HAP-1 (cell line): ENCODE measurements around the gene MRPL48.
"Not testable (repeated sequence)": the region's sequence is repeated elsewhere in the genome, so short reads cannot be mapped to it uniquely, and the experiment has no call there.

Experiments
- DNase-seq, 2 experiments: peaks; one replicate each; pipeline ENCODE4 v3.0.0-alpha.2; 2016 to 2020; ENCODE audit warnings: low spot score in 2 of 2
- H3K27me3 ChIP-seq: fragments of 250-450 bp; sonication (Bioruptor Pico); 2 replicates; pipeline ENCODE4 v1.5.1; 2020; ENCODE audit warnings: low read depth, mild to moderate bottlenecking, moderate library complexity
- H3K36me3 ChIP-seq: fragments of 250-450 bp; sonication (Bioruptor Pico); replicated peaks from 2 replicates; pipeline ENCODE4 v1.5.1; 2020; ENCODE audit warnings: mild to moderate bottlenecking
- H3K4me1 ChIP-seq: fragments of 250-450 bp; sonication (Bioruptor Pico); 2 replicates; pipeline ENCODE4 v1.5.1; 2020; ENCODE audit warnings: mild to moderate bottlenecking
- H3K4me3 ChIP-seq: fragments of 250-450 bp; sonication (Bioruptor Pico); 2 replicates; pipeline ENCODE4 v1.5.1; 2020; ENCODE audit warnings: mild to moderate bottlenecking, moderate library complexity
- H3K9me3 ChIP-seq: fragments of 250-450 bp; sonication (Bioruptor Pico); 2 replicates; pipeline ENCODE4 v1.5.1; 2020; ENCODE audit warnings: mild to moderate bottlenecking, moderate library complexity
- in situ Hi-C: fragments of 300-500 bp; cut with MboI; formaldehyde crosslinking; loops from 3 replicates; pipeline ENCODE4 v1.14.3; 2020; ENCODE audit warnings: low sequenced_read_pairs, inconsistent platforms, mixed read lengths

The MRPL48 gene

DNA sequence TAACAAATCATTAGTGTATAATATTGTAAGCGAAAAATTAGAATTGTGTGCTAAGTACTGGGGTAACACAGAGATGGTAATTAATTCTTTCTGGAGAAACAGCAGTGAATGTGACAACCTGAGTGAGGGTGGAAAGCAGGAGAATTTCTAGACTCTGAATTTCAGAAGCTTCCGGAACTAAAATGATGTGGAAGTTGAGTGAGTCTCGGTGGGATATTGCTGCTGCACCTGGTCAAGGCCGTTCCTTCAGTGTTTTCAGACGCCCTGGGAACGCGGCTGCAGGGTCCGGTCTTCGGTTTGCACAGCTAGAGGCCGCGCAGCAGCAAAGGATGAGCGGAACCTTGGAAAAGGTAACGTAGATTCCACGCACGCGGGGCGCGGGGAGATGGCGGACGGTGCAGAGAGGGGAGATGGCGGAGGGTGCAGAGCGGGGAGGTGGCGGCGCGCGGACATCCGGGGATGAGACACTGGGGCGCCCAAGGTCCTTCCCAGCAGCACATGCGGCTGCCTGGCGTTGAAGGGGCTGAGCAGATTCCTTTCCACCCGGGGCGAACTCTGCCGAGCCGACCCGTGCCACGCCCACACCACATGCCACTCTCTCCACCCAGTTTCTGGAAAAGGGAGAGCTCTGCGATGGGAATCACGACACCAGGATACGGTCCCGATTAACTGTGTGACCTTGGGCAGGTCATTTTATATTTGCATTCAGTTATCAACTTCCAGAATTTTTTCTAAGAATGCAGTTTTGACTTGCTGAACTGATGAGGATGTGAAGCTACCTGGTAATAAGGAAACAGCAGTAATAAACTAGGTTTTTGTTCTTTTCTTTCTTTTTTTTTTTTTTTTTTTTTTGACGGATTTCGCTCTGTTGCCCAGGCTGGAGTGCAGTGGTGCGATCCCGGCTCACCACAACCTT, at the start of gene MRPL48:
Gene MRPL48, plus strand, starts transcription at position 232 of the 916 bp plus-strand sequence. Its CDS starts 98 bp downstream, at position 330.
- Histone ChIP-seq H3K27me3 (no peaks in the 10 kb centered on the region), H3K36me3 (peaks cover 7% of the 10 kb centered on the region), H3K4me1 (peaks cover 14% of the 10 kb centered on the region), H3K9me3 (no peaks in the 10 kb centered on the region), H3K4me3 (peak within 1 kb of the TSS; percentile 84)
- DNase-seq, result peak; percentile 91 to 96
- in situ Hi-C loops, result no loop called here

- no peak overlapping the region for H3K4me3 ChIP-seq
- no peaks in the 10 kb centered on the region for H3K4me1 ChIP-seq
- no peak for DNase-seq
- in situ Hi-C loops, result no loop called here
- H3K36me3 ChIP-seq, result no peaks in the 10 kb centered on the region
- H3K27me3 ChIP-seq, result no peaks in the 10 kb centered on the region
- no peaks in the 10 kb centered on the region for H3K9me3 ChIP-seq
Observed at GRCh38 chr11:73743045-73743444, 44.6 kb upstream of the MRPL48 start.

- Histone ChIP-seq H3K4me1 (no peaks in the 10 kb centered on the region), H3K4me3 (no peak overlapping the region), H3K36me3 (no peaks in the 10 kb centered on the region), H3K27me3 (no peaks in the 10 kb centered on the region), H3K9me3 (no peaks in the 10 kb centered on the region)
- no peak for DNase-seq
- in situ Hi-C loops, result no loop called here
Observed at GRCh38 chr11:73746701-73747100, 41.0 kb upstream of the MRPL48 start.

DNA sequence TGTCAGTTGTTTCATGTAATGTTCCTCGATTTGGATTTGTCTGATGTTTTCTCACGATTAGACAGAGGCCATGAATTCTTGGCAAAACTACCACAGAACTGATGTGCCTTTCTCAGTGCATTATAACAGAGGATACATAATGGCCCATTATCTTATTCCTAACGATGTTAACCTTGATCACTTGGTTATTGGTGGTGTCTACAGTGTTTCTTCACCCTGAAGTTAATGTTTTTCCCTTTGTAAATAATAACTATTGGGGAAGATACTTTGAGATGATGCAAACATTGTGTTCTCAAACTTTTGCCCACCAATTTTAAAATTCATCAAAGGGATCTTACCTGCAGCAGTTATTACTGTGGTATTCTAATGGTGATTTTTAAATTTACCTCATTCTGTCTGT, 39.9 kb upstream of the MRPL48 start:
- Histone ChIP-seq H3K9me3 (no peaks in the 10 kb centered on the region), H3K4me3 (no peak overlapping the region), H3K4me1 (no peaks in the 10 kb centered on the region), H3K27me3 (no peaks in the 10 kb centered on the region), H3K36me3 (no peaks in the 10 kb centered on the region)
- in situ Hi-C loops, result no loop called here
- no peak for DNase-seq

- no peaks in the 10 kb centered on the region for H3K36me3 ChIP-seq
- H3K4me3 ChIP-seq, result no peak overlapping the region
- no peaks in the 10 kb centered on the region for H3K9me3 ChIP-seq
- no peaks in the 10 kb centered on the region for H3K27me3 ChIP-seq
- in situ Hi-C loops, result no loop called here
- no peak for DNase-seq
- H3K4me1 ChIP-seq, result no peaks in the 10 kb centered on the region
Observed at GRCh38 chr11:73748300-73748699, 39.4 kb upstream of the MRPL48 start.

DNA sequence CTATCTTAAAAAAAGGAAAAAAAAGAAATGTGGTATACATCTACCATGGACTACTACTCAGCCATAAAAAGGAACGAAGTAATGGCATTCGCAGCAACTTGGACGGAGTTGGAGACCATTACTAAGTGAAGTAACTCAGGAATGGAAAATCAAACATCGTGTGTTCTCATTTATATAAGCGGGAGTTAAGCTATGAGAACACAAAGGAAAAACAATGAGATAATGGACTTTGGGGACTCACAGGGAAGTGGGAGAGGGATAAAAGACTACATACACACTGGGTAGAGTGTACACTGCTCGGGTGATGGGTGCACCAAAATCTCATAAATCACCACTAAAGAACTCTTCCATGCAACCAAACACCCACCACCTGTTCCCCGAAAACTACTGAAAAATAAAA, 38.6 kb upstream of the MRPL48 start:
- in situ Hi-C loops, result no loop called here
- Histone ChIP-seq H3K9me3 (no peaks in the 10 kb centered on the region), H3K36me3 (no peaks in the 10 kb centered on the region), H3K4me3 (no peak overlapping the region), H3K4me1 (no peaks in the 10 kb centered on the region), H3K27me3 (no peaks in the 10 kb centered on the region)
- no peak for DNase-seq

DNA sequence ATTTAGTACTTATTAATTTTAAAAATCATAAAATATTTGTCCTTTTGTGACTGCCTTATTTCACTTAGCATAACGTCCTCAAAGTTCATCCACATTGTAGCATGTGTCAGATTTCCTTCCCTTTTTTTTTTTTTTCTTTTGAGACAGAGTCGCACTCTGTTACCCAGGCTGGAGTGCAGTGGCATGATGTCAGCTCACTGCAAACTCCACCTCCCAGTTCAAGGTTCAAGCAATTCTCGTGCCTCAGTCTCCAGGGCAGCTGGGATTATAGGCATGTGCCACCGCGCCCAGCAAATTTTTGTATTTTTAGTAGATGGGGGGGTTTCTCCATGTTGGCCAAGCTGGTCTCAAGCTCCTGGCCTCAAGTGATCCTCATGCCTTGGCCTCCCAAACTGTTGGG, 37.4 kb upstream of the MRPL48 start:
- no peaks in the 10 kb centered on the region for H3K9me3 ChIP-seq
- no peaks in the 10 kb centered on the region for H3K36me3 ChIP-seq
- no peak overlapping the region for H3K4me3 ChIP-seq
- H3K27me3 ChIP-seq, result no peaks in the 10 kb centered on the region
- in situ Hi-C loops, result no loop called here
- H3K4me1 ChIP-seq, result no peaks in the 10 kb centered on the region
- no peak for DNase-seq

DNA sequence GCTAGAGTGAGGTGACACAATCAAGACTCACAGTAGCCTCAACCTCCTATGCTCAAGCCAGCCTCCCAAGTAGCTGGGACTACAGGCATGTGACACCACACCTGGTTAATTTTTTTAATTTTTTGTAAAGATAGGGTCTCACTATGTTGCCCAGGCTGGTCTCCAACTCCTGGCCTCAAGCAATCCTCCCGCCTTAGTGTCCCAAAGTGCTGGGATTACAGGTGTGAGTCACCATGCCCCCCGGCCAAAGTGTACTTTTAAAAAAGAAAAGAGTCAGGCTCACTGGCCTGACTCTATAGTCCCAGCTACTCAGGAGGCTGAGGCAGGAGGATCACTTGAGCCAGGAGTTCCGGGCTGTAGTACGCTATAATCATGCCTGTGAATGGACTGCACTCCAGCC, 36.8 kb upstream of the MRPL48 start:
- in situ Hi-C loops, H3K4me3 ChIP-seq, H3K36me3 ChIP-seq, H3K4me1 ChIP-seq, H3K27me3 ChIP-seq, H3K9me3 ChIP-seq, DNase-seq: not testable (repeated sequence)

DNA sequence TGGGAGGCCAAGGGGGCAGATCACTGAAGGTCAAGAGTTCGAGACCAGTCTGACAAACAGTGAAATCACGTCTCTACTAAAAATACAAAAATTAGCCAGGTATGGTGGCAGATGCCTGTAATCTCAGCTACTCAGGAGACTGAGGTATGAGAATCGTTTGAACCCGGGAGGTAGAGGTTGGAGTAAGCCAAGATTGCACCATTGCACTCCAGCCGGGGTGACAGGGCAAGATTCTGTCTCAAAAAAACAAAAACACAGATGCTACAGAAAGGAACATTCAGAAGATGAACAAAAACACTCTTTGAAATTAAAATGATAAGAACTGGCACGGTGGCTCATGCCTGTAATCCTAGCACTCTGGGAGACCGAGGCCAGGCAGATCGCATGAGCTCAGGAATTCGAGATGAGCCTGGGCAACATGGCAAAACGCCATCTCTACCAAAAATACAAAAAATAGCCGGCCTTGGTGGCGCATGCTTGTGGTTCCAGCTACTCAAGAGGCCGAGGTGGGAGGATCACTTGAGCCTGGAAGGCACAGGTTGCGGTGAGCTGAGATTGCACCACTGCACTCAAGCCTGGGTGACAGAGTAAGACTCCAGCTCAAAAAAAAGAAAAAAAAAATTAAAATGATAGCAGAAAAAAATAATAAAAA, 35.3 kb upstream of the MRPL48 start:
- Histone ChIP-seq H3K27me3 (no peaks in the 10 kb centered on the region), H3K4me1 (peaks cover 2% of the 10 kb centered on the region), H3K36me3 (no peaks in the 10 kb centered on the region), H3K9me3 (no peaks in the 10 kb centered on the region), H3K4me3 (no peak overlapping the region)
- DNase-seq, result no peak
- in situ Hi-C loops, result no loop called here

GRCh38 chr11:73752903-73753302, 34.8 kb upstream of the MRPL48 start:
- Histone ChIP-seq H3K4me3 (no peak overlapping the region), H3K27me3 (no peaks in the 10 kb centered on the region), H3K36me3 (no peaks in the 10 kb centered on the region), H3K4me1 (peaks cover 7% of the 10 kb centered on the region), H3K9me3 (no peaks in the 10 kb centered on the region)
- no peak for DNase-seq
- in situ Hi-C loops, result no loop called here

DNA sequence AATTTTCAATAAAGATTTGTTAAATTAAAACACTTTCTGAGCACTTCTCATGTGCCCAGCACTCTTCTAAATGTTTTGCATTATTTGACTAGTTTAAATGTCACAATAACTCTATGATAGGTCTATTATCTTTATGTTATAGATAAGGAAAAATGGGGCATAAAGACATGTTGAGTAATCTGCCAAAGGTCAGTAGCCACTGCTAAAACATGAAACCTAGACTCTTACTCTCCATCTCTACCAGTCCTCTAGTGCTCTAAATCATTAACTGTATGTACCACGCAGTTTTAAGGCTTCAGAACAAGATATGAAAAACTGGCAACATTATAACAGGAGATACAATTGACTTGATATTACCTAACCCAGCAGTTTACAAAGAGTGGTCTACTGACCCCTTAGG, 33.7 kb upstream of the MRPL48 start:
- in situ Hi-C loops, result no loop called here
- H3K4me1 ChIP-seq, result peaks cover 15% of the 10 kb centered on the region
- no peak overlapping the region for H3K4me3 ChIP-seq
- no peaks in the 10 kb centered on the region for H3K27me3 ChIP-seq
- no peaks in the 10 kb centered on the region for H3K36me3 ChIP-seq
- H3K9me3 ChIP-seq, result no peaks in the 10 kb centered on the region
- DNase-seq, result no peak

DNA sequence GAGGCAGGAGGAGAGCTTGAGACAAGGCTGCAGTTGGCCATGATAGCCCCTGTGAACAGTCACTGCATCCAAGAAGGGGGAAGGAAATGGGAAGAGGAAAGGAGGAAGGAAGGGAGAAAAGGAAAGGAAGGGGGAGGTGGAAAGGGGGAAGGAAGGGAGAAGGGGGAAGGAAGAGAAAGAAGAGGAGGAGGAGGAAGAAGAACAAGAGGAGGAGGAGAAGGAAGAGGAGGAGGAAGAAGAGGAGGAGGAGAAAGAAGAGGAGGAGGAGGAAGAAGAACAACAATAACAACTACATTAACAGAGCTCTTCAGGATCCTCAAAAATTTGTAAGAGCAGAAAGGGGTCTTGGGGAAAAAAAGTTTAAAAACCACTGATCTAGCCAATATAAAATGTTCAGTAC, 32.0 kb upstream of the MRPL48 start:
- peaks cover 20% of the 10 kb centered on the region for H3K4me1 ChIP-seq
- H3K27me3 ChIP-seq, result no peaks in the 10 kb centered on the region
- H3K36me3 ChIP-seq, result no peaks in the 10 kb centered on the region
- DNase-seq, result no peak
- in situ Hi-C loops, result no loop called here
- H3K4me3 ChIP-seq, result no peak overlapping the region
- H3K9me3 ChIP-seq, result no peaks in the 10 kb centered on the region

DNA sequence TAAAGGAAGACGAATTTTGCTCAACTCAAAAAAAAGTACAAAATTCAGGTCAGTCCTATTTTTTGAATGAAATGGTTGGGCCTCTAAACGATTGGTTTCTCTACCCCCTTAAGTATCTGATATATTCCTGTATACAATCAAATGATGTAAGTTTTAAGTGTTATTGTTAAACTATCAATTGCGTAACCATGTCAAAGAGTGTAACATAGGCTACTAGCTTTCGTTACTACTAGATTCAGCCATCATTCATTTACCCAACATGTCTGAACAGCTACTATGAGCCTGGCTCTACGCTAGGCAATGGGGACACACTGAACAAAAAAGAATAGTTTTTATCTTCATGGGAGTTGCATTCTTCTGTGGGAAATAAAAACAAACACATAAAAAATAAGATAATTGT, 30.1 kb upstream of the MRPL48 start:
- no peak overlapping the region for H3K4me3 ChIP-seq
- peaks cover 23% of the 10 kb centered on the region for H3K4me1 ChIP-seq
- no peaks in the 10 kb centered on the region for H3K36me3 ChIP-seq
- DNase-seq, result no peak
- in situ Hi-C loops, result no loop called here
- no peaks in the 10 kb centered on the region for H3K27me3 ChIP-seq
- H3K9me3 ChIP-seq, result no peaks in the 10 kb centered on the region

GRCh38 chr11:73758451-73758850, 29.2 kb upstream of the MRPL48 start:
- in situ Hi-C loops, result no loop called here
- Histone ChIP-seq H3K4me1 (peaks cover 23% of the 10 kb centered on the region), H3K36me3 (no peaks in the 10 kb centered on the region), H3K4me3 (peak overlapping the region; percentile 70), H3K27me3 (no peaks in the 10 kb centered on the region), H3K9me3 (no peaks in the 10 kb centered on the region)
- DNase-seq, result peak in 1 of 2 experiments; percentile 97
